Measurements from ENCODE around the gene MRPS27.

The MRPS27 gene

GRCh38 chr5:72199681-72200080 is 120.4 kb downstream of the MRPS27 start:
- Mint-ChIP-seq H3K4me3 (no peak overlapping the region), H3K27ac (no peak overlapping the region), H3K36me3 (ENCODE audit: low read depth) (peaks cover 76% of the 10 kb centered on the region), H3K9me3 (peaks cover 25% of the 10 kb centered on the region), H3K4me1 (no peaks in the 10 kb centered on the region), H3K27me3 (ENCODE audit: low read depth) (no peaks in the 10 kb centered on the region)
- TF ChIP-seq, protein P1, sequence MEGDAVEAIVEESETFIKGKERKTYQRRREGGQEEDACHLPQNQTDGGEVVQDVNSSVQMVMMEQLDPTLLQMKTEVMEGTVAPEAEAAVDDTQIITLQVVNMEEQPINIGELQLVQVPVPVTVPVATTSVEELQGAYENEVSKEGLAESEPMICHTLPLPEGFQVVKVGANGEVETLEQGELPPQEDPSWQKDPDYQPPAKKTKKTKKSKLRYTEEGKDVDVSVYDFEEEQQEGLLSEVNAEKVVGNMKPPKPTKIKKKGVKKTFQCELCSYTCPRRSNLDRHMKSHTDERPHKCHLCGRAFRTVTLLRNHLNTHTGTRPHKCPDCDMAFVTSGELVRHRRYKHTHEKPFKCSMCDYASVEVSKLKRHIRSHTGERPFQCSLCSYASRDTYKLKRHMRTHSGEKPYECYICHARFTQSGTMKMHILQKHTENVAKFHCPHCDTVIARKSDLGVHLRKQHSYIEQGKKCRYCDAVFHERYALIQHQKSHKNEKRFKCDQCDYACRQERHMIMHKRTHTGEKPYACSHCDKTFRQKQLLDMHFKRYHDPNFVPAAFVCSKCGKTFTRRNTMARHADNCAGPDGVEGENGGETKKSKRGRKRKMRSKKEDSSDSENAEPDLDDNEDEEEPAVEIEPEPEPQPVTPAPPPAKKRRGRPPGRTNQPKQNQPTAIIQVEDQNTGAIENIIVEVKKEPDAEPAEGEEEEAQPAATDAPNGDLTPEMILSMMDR (IDR thresholded peaks at IDR 0.05; ENCODE audit: unreplicated experiment in 3 of 3), result no peak

- peaks cover 25% of the 10 kb centered on the region for H3K9me3 Mint-ChIP-seq
- no peaks in the 10 kb centered on the region for H3K27me3 Mint-ChIP-seq (ENCODE audit: low read depth)
- no peak overlapping the region for H3K4me3 Mint-ChIP-seq
- peaks cover 81% of the 10 kb centered on the region for H3K36me3 Mint-ChIP-seq (ENCODE audit: low read depth)
- TF ChIP-seq, protein P1 (IDR thresholded peaks at IDR 0.05; ENCODE audit: unreplicated experiment in 3 of 3), result no peak
- no peaks in the 10 kb centered on the region for H3K4me1 Mint-ChIP-seq
- no peak overlapping the region for H3K27ac Mint-ChIP-seq
Observed at GRCh38 chr5:72197393-72197792, 122.6 kb downstream of the MRPS27 start.

- H3K4me3 Mint-ChIP-seq, result no peak overlapping the region
- H3K27ac Mint-ChIP-seq, result no peak overlapping the region
- TF ChIP-seq, protein P1 (IDR thresholded peaks at IDR 0.05; ENCODE audit: unreplicated experiment in 3 of 3), result no peak
- peaks cover 86% of the 10 kb centered on the region for H3K36me3 Mint-ChIP-seq (ENCODE audit: low read depth)
- peaks cover 25% of the 10 kb centered on the region for H3K9me3 Mint-ChIP-seq
- H3K27me3 Mint-ChIP-seq (ENCODE audit: low read depth), result no peaks in the 10 kb centered on the region
- peaks cover 5% of the 10 kb centered on the region for H3K4me1 Mint-ChIP-seq
Observed at GRCh38 chr5:72195581-72195980, 124.5 kb downstream of the MRPS27 start.

- Mint-ChIP-seq H3K27me3 (ENCODE audit: low read depth) (no peaks in the 10 kb centered on the region), H3K4me1 (peaks cover 5% of the 10 kb centered on the region)
Observed at GRCh38 chr5:72194846-72195245, 125.2 kb downstream of the MRPS27 start.

GRCh38 chr5:72191404-72191803 is 128.6 kb downstream of the MRPS27 start:
- H3K4me1 Mint-ChIP-seq, result peaks cover 10% of the 10 kb centered on the region
- TF ChIP-seq, protein P1 (IDR thresholded peaks at IDR 0.05; ENCODE audit: unreplicated experiment in 3 of 3), result no peak
- H3K9me3 Mint-ChIP-seq, result peaks cover 18% of the 10 kb centered on the region
- H3K27me3 Mint-ChIP-seq (ENCODE audit: low read depth), result no peaks in the 10 kb centered on the region
- no peak overlapping the region for H3K4me3 Mint-ChIP-seq
- H3K27ac Mint-ChIP-seq, result no peak overlapping the region
- H3K36me3 Mint-ChIP-seq (ENCODE audit: low read depth), result peaks cover 80% of the 10 kb centered on the region

More at GRCh38 chr5:72194846-72195245, 125.2 kb downstream of the MRPS27 start:
- peaks cover 25% of the 10 kb centered on the region for H3K9me3 Mint-ChIP-seq
- TF ChIP-seq, protein P1 (IDR thresholded peaks at IDR 0.05; ENCODE audit: unreplicated experiment in 3 of 3), result no peak
- H3K4me3 Mint-ChIP-seq, result no peak overlapping the region
- no peak overlapping the region for H3K27ac Mint-ChIP-seq
- H3K36me3 Mint-ChIP-seq (ENCODE audit: low read depth), result peaks cover 83% of the 10 kb centered on the region

GRCh38 chr5:72189146-72189545 is 130.9 kb downstream of the MRPS27 start:
- Mint-ChIP-seq H3K27me3 (ENCODE audit: low read depth) (no peaks in the 10 kb centered on the region), H3K4me3 (no peak overlapping the region), H3K4me1 (peaks cover 27% of the 10 kb centered on the region), H3K36me3 (ENCODE audit: low read depth) (peaks cover 74% of the 10 kb centered on the region), H3K9me3 (no peaks in the 10 kb centered on the region), H3K27ac (no peak overlapping the region)
- TF ChIP-seq, protein P1 (IDR thresholded peaks at IDR 0.05; ENCODE audit: unreplicated experiment in 3 of 3), result no peak
